Glomerular visceral epithelial cell (primary cell): ENCODE results near the gene CLIC4.
"Not testable (repeated sequence)": the region's sequence is repeated elsewhere in the genome, so short reads cannot be mapped to it uniquely, and the experiment has no call there.

Experiments
- DNase-seq: peaks from one replicate; pipeline ENCODE4 v3.0.0-alpha.2; 2016; ENCODE audit errors: extremely low spot score

CLIC4 gene

DNA sequence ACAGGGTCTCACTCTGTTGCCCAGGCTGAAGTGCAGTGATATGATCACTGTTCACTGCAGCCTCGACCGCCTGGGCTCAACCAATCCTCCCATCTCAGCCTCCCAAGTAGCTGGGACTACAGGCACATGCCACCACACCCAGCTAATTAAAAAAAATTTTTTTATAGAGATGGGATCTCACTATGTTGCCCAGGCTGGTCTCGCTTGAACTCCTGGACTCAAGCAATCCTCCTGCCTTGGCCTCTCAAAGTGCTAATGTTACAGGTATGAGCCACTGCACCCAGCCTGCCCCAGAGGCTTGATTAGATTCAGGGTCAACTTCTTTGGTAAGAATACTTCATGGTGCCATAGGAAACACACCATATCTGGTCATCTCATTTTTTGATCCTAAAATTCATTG, 66.2 kb downstream of the CLIC4 start:
- DNase-seq, result not testable (repeated sequence)

DNA sequence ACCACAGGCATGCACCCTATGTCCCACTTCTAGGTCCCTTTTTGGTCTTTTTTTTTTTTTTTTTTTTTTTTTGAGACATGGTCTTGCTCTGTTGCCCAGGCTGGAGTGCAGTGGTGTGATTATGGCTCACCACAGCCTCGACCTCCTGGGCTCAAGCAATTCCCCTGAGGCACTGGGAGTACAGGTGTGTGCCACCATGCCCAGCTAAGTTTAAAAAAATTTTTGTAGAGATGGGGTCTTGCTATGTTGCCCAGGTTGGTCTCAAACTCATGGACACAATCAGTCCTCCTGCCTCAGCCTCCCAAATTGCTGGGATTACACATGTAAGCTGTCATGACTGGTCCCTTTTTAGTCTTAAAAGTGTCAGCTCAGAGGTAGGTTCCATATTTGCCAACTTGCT, 75.0 kb downstream of the CLIC4 start:
- DNase-seq, result not testable (repeated sequence)

DNA sequence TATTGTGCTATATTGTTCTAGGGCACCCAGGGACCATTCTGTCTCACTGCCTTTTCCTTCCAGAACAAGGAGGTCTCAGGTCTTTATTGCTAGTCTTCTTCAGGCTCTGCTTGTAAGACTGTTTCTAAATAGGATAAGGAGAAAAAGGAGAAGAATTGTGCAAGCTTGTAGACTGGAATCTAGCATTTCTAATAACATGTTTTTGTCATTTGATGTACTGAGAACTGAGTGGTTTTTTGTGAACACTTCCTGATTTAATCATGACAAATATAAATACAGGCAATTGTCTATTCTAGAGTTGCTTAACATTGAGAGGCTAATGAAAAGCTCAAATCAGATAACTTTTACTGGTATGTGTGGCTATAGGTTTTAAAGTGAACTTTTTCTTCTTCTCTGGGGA, 77.6 kb downstream of the CLIC4 start:
- no peak for DNase-seq

DNA sequence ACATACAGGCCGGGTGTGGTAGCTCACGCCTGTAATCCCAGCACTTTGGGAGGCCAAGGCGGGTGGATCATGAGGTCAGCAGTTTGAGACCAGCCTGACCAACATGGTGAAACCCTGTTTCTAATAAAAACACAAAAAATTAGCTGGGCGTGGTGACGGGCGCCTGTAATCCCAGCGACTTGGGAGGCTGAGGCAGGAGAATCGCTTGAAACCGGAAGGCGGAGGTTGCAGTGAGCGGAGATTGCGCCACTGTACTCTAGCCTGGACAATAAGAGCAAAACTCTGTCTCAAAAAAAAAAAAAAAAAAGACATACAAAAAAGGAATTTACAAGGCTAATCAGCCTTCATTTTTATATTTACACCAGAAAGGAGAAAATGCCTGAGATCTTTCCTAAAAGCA, 78.2 kb downstream of the CLIC4 start:
- DNase-seq, result not testable (repeated sequence)

DNA sequence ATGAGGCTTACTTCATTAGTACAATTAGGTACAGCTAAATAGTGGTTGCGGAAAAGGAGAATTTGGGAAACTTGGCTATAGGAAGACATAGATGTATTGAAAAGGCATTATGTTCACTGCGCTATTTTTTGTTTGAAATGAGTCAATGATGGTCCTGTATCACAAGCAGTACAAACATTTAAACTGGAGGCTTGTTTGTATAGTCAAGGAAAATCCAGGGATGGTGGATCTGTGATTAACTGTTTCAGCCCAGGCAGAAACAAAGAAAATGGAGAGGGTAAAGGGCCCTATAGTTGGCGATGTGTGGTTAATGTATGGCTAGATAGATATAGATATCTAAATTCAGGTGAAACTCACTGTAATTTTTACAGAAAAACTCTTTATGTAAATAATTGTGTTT, 79.9 kb downstream of the CLIC4 start:
- no peak for DNase-seq

DNA sequence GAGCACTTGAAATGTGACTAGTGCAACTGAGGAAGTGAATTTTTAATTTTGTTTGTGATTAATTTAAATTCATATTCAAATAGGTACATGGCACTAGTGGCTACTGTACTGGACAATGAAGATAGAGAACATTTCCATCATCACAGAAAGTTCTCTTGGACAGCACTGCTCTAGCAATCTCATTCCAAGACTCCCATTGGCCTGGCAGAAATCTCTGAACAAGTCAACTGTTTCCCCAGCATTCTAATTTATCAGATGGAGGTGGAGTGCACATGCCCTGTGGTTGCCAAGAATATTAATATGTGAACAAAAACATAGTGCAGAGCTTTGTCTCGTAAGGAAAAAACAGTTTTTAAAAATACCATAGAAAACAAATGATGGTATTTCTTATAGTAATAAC, 81.3 kb downstream of the CLIC4 start:
- no peak for DNase-seq

DNA sequence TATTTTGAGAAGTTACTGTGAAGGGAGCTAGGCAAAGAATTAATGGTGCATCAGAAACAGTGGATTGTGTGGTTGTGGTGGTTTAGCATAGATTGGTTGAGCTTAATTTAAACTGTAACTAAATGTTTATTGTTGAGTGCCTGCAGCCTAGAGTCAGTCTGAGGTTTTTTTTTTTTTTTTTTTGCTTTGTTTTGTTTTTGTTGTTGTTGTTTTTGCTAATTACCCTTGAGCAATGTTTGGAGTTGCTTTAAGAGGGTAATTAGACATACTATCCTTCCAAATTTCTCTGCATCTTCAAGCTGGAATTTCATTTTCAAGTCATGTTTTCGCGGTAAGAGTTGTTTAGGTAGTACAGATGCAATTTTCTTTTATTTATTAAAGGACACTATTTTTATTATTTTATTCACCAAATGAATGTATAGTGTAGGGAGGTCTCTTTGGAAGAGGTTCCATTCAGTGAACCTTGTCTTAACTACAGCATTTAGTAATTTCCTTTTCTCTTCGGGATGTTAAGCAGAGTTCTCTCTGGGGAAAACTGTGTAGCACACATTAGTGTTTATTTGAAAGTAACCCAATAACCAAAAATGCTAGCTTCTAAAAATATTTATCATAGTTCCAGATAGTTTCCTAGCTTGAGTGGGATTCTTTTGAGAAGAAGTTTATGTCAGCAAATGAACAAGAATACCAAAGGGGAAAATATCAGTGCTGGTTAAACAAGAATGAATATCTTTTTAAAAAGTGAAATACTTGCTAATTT, 82.3 kb downstream of the CLIC4 start:
- DNase-seq, result no peak

DNA sequence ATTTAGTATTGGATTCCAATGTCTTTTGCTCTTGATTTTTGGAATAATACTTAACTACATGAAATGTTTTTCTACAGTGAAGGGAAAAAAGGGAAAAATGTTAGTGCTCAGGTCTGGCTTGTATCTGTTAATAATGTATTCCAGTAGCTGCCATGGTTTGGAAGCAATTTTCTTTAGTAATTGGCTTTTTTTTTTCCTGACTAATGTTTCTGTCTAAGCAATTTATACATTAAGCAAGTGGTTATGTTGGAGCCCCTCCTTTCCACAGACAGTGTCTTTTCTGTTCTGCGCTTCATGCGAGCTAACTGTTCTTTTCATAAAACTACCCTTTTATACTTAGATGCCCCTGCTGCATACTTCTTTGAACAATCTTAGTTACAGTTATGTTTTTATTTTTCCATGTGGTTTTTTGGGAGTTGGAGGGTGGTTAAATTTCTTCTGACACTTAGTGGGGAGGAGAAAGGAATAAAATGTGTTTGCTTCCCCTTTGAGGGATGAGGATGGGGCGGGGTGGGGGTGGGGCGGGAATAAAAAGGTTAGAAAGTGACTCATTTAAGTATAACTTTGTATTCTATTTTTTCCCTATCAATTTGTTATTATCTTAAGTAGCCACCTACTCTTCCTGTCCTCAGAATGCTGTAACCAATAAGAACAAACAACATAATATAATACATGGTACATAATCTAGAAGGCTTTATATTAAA, 83.1 kb downstream of the CLIC4 start:
- no peak for DNase-seq

DNA sequence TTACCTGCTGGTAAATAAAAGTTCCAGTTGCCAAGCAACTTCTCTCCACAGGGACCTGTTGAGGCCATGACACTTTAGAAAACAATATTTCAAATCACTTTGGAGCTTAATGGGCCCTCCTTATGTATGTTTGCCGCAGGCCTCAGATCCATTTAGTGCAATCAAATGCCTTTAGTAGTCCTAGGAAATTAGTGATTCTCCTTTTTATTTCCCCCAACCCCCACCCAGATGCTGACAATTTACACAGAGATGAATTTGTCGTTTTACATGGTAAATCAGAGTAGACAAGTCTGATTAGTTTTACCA, 83.6 kb downstream of the CLIC4 start:
- DNase-seq, result no peak

DNA sequence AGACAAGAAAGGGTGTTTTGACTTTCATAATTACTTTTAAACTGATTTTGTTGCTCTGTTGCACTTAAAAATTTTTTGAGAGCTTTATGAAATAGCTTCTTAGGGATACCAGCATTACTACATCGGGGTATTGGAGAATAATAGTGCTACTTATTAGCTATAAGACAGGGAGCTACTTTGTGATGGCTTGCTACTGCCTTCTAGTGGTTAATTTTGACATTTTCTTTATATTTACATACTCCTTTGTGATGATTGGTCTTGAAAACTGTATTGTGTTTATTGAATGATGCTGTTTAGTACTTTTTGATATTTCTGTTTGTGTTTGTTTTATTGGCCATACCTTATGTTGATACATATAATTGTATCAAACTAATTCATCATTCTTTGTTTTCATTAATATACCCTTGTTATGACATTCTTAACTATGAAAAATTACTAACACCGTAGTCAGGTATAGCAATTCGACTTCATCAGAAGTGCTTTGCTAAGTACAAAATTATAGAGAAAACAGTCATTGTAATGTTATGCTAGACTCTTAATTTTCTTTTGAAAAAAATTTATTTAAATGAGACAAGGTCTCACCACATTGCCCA, 85.5 kb downstream of the CLIC4 start:
- DNase-seq, result peak; percentile 72

DNA sequence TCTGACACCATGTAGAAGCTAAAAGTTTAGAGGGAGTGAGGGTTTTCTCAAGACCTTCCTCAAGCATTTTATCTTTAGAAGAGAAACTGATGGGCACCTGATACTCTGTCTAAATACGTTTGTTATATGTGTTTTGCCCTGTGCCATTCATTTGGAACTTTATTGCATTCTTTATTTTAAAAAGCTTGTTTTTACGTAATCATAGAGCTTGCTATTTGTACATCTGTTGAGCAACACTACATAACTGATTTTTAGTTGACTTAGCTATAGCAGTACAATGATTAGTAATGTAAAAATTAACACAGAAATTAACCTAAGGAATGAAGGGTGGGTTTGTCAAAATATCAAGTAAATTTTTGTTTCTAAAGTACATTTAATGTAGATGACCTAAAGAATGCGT, 96.3 kb downstream of the CLIC4 start:
- no peak for DNase-seq

DNA sequence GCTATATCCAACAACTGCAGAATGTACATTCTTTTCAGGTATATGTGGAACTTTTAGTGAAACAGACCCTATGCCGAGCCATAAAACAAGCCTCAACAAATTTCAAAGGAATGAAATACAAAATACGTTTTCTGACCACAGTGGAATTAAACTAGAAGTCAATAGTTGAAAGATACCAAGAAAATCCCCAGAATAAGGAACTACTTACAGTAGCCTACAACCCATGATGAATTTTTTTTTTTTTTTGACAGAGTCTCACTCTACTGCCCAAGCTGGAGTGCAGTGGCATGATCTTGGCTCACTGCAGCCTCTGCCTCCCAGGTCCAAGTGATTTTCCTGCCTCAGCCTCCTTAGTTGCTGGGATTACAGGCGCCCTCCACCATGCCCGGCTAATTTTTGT, 101.4 kb downstream of the CLIC4 start:
- no peak for DNase-seq

DNA sequence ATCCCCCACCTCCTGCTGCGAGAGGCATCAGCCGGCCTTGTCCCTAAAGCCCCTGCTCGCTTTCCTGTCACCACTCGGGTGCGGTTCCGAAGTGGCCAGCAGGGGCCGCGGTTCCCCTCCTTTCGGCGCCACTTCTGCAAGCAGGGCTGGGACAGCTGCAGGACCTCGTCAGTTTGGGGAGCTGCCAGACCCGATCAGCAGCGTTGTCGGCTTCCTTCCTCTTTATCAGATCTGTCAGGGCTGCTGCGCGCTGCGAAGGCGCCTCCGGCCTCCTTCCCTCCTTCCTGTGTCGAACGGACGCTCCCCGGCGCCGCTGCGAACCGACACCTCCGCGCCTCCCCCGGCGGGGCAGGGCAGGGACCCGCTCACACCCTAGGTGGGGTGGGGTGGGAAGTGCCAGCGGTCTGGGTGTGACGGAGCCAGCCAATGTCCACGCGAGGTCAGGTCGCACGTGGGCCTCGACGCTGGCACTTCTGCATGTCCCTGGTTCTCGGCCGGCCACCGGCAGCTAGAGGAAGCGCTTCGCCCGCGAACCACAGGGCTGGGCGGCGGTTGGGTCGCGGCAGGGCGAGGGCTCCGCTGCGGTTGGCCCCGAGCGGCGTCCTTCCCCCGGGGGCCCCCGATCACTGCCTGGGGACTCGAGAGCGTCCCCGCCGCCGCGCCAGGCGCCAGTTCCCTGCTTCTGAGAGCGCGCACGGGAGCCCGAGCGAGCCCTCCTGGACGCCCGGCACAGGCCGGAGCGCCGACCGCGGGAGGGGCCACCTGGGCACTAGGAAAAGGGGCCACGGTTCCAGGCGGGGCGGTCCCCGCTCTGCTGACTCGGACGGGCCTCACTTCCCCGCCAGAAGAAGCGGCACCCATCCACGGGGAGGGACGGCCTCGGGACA, 103.0 kb downstream of the CLIC4 start:
- DNase-seq, result peak; percentile 40

DNA sequence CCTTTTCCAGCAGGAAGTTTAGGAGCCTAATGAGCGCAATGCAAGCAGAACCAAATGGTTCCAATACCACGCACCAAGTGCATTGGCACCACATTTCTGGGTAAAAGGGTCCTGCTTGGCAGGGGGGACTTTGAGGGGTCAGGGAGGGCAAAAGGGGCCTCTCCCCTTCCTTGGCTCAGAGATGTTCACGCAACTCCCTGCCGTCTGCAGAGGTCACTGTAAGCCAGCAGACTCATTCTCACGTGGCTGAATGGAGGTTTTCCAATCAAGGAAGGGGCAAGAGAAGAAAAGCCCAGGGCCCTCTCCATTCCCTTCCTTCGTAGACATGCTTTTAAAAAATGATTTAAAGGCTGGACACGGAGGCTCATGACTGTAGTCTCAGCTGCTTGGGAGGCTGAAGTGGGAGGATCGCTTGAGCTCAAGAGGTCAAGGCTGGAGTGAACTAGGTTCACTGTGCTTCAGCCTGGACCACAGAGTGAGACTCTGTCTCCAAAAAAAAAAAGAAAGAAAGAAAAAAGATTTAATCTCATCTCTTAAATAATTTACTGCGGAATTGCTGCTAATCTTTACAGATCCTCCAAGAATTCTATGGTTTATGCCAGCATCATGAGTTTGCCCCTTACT, 104.5 kb downstream of the CLIC4 start:
- no peak for DNase-seq

DNA sequence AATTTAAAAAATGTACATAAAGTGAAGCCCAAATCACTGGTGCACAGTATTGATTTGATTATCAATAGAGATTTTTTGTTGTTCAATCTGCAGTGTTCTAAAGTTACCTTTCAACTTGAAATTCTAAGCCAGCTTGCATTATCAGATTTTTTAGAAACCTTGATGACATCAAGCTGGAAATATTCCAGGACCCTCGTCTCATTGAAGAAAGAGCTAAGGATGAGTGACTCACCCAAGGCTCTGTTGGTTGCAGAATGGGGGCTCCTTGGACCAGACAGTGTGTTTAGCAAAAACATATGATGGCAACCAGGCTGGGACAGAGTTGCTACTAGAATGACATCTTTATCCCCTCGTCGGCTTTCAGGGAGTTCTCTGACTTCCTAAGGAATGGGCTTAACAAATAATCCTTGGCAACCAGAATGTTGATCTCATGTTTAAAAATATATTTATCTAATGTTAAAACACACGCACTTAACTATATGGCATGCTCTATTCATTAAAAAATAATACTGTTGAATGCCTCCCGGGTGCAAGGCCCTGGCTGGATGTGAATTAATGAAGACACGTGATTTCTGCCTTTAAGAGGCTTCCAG, 105.2 kb downstream of the CLIC4 start:
- DNase-seq, result peak; percentile 29

DNA sequence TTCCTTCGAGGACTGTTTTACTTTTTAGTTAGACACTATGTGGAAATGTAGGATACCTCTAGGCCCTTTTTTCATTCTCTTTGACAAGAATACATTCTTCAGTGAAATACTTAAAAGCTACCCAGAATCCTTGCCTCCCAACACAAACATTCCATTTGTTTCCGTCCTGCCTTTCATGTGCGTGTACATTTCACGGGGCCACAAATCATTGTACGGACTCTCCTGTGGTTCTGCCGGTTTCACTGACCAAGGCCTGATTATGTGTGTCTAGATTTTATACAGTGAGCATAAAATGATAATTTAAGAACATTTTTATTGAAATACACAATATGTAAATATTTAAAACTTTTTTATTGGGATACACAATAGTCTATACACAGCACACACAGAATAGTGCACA, 108.4 kb downstream of the CLIC4 start:
- no peak for DNase-seq

DNA sequence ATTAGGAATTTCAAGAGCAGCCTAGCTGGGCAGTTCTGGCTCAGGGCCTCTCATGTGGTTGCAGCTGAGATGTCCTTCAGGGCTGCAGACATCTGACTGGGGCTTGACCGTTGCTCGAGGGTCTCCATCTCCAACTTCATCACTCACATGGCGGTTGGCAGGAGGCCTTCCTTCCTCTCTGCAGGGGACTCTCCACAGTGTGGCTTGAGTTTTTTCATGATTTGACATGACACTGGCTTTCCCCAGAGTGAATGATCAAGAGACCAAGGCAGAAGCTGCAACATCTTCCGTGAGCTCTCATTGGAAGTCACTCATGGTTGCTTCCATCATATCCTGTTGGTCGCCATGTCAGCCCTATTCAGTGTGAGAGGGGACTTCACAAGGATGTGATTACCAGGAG, 110.2 kb downstream of the CLIC4 start:
- no peak for DNase-seq

DNA sequence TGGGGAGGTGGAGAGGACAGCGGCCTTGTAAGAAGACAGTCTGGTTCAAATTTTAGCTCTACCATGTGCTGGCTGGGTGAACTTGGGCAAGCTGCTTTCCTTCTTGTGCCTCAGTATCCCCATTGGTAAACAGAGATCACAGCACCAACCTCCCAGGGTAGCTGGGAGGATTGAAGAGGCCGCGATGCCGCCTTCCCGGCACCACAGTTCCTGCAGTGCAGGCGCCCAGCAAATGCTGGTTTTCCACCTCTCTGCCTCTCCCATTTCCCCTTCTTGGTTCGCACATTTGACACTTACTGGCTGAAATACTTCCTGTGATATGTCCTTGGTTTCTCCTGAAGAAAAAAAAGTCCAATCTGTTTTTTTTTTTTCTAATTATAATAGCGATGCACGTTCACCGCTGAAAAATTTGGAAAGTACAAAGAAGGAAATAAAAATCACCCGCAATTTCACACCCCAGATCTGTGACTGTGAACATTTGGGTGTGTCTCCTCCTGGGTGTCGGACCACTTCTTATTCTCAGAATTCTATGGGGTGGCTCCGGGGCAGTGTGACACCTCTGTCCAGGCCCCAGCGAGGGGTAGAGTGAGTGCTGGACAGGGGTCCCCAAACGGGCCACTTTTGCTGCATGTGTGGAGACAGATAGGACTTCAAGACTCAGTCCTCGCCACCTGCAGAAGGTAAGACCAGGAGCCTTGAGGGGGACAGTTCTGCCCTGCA, 111.7 kb downstream of the CLIC4 start:
- no peak for DNase-seq

DNA sequence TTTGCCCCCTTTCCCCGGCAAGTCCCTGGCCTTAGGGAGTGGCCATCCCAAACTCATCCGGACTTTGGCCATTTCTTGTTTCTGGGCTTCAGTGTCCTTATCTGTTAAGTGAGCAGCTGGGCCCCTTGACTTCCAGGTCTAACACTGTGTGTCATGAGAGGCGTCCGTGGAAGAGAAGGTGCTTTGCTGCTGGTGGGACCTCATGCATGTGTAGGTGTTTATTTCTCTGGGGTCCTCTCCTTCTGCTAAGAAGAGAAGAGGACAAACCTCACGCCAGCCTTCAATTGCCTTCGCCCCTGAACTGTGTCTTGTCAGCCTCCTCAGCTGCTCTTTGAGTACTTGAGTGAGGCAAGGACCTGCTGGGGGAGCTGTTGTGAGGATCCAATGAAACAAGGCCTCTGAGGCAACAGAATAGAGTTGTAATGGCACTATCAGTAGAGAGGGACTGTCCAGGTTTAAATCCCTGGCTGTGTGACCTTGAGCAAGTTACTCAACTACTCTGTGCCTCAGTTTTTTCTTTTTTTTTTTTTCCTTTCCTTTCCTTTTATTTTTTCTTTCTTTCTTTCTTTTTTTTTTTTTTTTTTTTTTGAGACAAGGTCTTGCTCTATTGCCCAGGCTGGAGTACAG, 112.4 kb downstream of the CLIC4 start:
- no peak for DNase-seq

DNA sequence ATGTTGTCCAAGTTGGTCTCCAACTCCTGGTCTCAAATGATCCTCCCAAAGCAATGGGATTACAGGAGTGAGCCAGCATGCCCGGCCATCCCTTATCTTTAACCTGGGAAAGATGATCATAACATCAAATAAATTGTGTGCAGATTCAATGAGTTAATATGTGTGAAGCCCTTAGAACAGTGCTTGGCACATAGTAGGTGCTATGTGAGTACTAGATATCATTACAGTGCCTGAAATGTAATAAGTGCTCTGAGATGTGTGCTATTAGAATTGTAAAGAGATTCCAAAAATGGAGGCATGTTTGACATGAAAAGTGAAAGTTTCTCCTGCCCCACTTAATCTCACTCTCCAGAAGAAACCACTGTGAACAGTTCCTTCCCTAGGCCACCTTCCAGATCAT, 113.0 kb downstream of the CLIC4 start:
- DNase-seq, result no peak
